ENCODE measurements around the gene KIZ. TPM values are rescaled to one million over a fixed set of nuclear protein-coding genes. Genes with fewer than 3 reads are reported as not detected.

The KIZ gene
- total and polyA plus RNA-seq, 2 donors from 2014 or later = 17.3 to 21.8 TPM

DNA sequence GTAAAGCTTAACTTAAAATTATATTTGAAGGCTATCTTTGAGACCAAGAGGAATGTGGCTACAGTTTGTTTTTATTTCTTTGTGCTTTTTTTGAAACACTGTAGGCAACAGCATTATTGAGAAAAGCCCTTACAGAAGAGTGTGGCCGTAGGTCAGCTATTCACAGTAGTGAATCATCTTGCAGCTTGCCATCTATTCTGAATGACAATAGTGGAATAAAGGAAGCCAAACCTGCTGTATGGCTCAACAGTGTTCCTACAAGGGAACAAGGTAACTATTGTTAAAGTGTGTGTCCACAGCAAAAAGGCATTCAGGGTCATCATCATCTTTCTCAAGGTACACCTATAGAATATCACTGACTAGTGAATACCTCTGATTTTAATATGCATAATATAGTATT, 88.5 kb downstream of the KIZ start:
- Histone ChIP-seq H3K9ac (ENCODE audit: low read length in 3 of 3) (no peak overlapping the region), H3K27me3 (ENCODE audit: control insufficient read depth, insufficient read depth, low read length) (no peaks in the 10 kb centered on the region), H3K4me1 (ENCODE audit: control insufficient read depth in 2 of 3, insufficient read depth in 2 of 3, low read depth in 1 of 3, low read length in 3 of 3) (no peaks in the 10 kb centered on the region), H3K9me3 (ENCODE audit: control insufficient read depth in 2 of 3, insufficient read depth in 1 of 3, low read length in 3 of 3) (no peaks in the 10 kb centered on the region), H3K27ac (ENCODE audit: low read depth in 2 of 2, low read length in 2 of 2) (no peak overlapping the region), H3K4me3 (ENCODE audit: low read length in 3 of 3) (no peak overlapping the region), H3K36me3 (ENCODE audit: control insufficient read depth in 2 of 3, insufficient read depth in 3 of 3, low read length in 3 of 3) (peaks cover 0 to 6% (median 2%) of the 10 kb centered on the region in 3 donors)
- FAIRE-seq (no peak), DNase-seq (no peak)
- intact Hi-C loops (cut with DNase I) = no loop called here
- TF ChIP-seq, protein P1, sequence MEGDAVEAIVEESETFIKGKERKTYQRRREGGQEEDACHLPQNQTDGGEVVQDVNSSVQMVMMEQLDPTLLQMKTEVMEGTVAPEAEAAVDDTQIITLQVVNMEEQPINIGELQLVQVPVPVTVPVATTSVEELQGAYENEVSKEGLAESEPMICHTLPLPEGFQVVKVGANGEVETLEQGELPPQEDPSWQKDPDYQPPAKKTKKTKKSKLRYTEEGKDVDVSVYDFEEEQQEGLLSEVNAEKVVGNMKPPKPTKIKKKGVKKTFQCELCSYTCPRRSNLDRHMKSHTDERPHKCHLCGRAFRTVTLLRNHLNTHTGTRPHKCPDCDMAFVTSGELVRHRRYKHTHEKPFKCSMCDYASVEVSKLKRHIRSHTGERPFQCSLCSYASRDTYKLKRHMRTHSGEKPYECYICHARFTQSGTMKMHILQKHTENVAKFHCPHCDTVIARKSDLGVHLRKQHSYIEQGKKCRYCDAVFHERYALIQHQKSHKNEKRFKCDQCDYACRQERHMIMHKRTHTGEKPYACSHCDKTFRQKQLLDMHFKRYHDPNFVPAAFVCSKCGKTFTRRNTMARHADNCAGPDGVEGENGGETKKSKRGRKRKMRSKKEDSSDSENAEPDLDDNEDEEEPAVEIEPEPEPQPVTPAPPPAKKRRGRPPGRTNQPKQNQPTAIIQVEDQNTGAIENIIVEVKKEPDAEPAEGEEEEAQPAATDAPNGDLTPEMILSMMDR (IDR thresholded peaks at IDR 0.05; ENCODE audit: borderline replicate concordance, extremely low read depth, insufficient read depth) = no peak

DNA sequence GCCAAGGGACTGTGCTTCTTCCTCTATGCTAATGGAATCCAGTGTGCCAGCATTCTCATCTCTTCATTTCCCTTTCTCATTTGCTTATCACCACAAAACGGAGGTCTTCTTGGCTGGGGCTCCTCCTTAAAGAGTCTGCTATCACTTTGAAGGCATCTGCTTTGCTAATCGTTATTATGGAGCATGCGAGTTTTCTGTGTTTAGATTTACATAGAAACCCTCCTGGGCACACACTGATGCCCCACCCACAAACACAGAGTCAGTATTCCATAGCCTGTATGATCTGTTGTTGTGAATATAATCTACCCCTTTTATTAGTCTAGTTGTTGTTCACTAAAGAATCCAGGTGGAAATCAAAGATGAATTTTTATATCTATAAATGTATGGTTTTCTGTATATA, 93.8 kb downstream of the KIZ start:
- TF ChIP-seq, protein P1 (IDR thresholded peaks at IDR 0.05; ENCODE audit: borderline replicate concordance, extremely low read depth, insufficient read depth) = no peak
- Histone ChIP-seq H3K9ac (ENCODE audit: low read length in 3 of 3) (no peak overlapping the region), H3K27ac (ENCODE audit: low read depth in 2 of 2, low read length in 2 of 2) (no peak overlapping the region), H3K27me3 (ENCODE audit: control insufficient read depth, insufficient read depth, low read length) (no peaks in the 10 kb centered on the region), H3K9me3 (ENCODE audit: control insufficient read depth in 2 of 3, insufficient read depth in 1 of 3, low read length in 3 of 3) (no peaks in the 10 kb centered on the region), H3K36me3 (ENCODE audit: control insufficient read depth in 2 of 3, insufficient read depth in 3 of 3, low read length in 3 of 3) (peaks cover 0 to 6% (median 0%) of the 10 kb centered on the region in 3 donors), H3K4me1 (ENCODE audit: control insufficient read depth in 2 of 3, insufficient read depth in 2 of 3, low read depth in 1 of 3, low read length in 3 of 3) (no peaks in the 10 kb centered on the region), H3K4me3 (ENCODE audit: low read length in 3 of 3) (no peak overlapping the region)
- FAIRE-seq (peak; percentile 38), DNase-seq (no peak)
- intact Hi-C loops (cut with DNase I) = no loop called here

DNA sequence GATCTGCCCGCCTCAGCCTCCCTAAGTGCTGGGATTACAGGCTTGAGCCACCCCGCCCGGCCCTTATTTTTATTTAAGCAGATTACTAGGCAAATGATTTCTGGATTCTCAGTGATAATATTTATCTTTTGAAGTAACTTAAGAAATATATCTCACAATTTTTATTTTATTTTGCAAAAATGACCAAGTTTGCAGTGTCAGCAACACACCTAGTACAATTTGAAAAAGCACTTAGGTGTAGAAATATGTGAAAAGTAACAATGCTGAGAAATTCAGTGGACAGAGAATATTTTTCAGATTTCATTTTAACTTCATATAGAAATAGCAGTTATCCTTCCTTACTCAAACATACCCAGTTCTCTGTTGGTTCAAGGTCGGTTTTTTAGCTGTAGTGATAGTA, 98.3 kb downstream of the KIZ start:
- intact Hi-C loops (cut with DNase I) = no loop called here
- TF ChIP-seq, protein P1 (IDR thresholded peaks at IDR 0.05; ENCODE audit: borderline replicate concordance, extremely low read depth, insufficient read depth) = no peak
- Histone ChIP-seq H3K27ac (ENCODE audit: low read depth in 2 of 2, low read length in 2 of 2) (no peak overlapping the region), H3K9ac (ENCODE audit: low read length in 3 of 3) (no peak overlapping the region), H3K4me1 (ENCODE audit: control insufficient read depth in 2 of 3, insufficient read depth in 2 of 3, low read depth in 1 of 3, low read length in 3 of 3) (no peaks in the 10 kb centered on the region), H3K9me3 (ENCODE audit: control insufficient read depth in 2 of 3, insufficient read depth in 1 of 3, low read length in 3 of 3) (no peaks in the 10 kb centered on the region), H3K27me3 (ENCODE audit: control insufficient read depth, insufficient read depth, low read length) (no peaks in the 10 kb centered on the region), H3K4me3 (ENCODE audit: low read length in 3 of 3) (no peak overlapping the region), H3K36me3 (ENCODE audit: control insufficient read depth in 2 of 3, insufficient read depth in 3 of 3, low read length in 3 of 3) (peaks cover 0 to 7% (median 3%) of the 10 kb centered on the region in 3 donors)
- no peak for FAIRE-seq
- no peak for DNase-seq
